WERI-Rb-1 (cell line): Measurements from ENCODE around the gene MT1E.
A peak's percentile ranks its signal among the peaks of the same experiment; 100 is the strongest.
"Not testable (repeated sequence)": the region's sequence is repeated elsewhere in the genome, so short reads cannot be mapped to it uniquely, and the experiment has no call there.

Source experiments
- DNase-seq: peaks from one replicate; pipeline ENCODE4 v3.0.0-alpha.2; 2020
- H3K27ac ChIP-seq: fragments of 250-450 bp; sonication (Bioruptor Pico); 2 replicates; pipeline ENCODE4 v1.5.1; 2020; ENCODE audit warnings: mild to moderate bottlenecking, moderate library complexity
- H3K27me3 ChIP-seq: fragments of 250-450 bp; sonication (Bioruptor Pico); 2 replicates; pipeline ENCODE4 v1.5.1; 2021; ENCODE audit warnings: mild to moderate bottlenecking, low read depth, moderate library complexity; ENCODE audit not compliant: insufficient read depth, severe bottlenecking
- H3K36me3 ChIP-seq: fragments of 250-450 bp; sonication (Bioruptor Pico); 2 replicates; pipeline ENCODE4 v1.5.1; 2020; ENCODE audit warnings: mild to moderate bottlenecking, moderate library complexity
- H3K4me3 ChIP-seq: 2 replicates; pipeline ENCODE4 v1.5.1; 2011; ENCODE audit warnings: low read depth, mild to moderate bottlenecking, control low read depth, low read length
- H3K9me3 ChIP-seq: fragments of 250-450 bp; sonication (Bioruptor Pico); 2 replicates; pipeline ENCODE4 v1.5.1; 2021; ENCODE audit warnings: mild to moderate bottlenecking, moderate library complexity; ENCODE audit not compliant: severe bottlenecking
- TF ChIP-seq, protein P1 (sequence below): IDR thresholded peaks from 2 replicates; pipeline ENCODE4 v1.5.1; 2011; ENCODE audit warnings: low read depth, mild to moderate bottlenecking, control low read depth, inconsistent platforms, low read length

MT1E gene

DNA sequence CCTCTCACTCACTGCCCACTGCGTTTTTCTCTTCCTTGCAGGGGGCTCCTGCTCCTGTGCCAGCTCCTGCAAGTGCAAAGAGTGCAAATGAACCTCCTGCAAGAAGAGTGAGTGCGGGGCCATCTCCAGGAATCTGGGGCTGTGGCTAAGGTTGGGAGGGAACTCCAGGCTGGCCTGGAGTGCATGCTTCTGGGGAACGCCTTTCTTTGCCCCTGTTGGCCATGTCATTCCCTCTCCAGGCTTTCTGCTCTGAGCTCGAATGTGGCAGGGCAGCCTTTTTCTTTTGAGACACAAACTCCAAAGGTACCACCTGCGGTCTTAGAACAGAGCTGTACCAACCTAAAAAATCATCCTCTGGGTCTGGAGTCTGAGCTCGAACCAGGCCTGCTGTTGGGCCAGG lies 7.4 kb upstream of the MT1E start:
- Histone ChIP-seq H3K27me3 (no peaks in the 10 kb centered on the region), H3K4me3 (no peak overlapping the region), H3K9me3 (no peaks in the 10 kb centered on the region), H3K27ac (no peak overlapping the region), H3K36me3 (no peaks in the 10 kb centered on the region)
- no peak for DNase-seq
- TF ChIP-seq, protein P1, sequence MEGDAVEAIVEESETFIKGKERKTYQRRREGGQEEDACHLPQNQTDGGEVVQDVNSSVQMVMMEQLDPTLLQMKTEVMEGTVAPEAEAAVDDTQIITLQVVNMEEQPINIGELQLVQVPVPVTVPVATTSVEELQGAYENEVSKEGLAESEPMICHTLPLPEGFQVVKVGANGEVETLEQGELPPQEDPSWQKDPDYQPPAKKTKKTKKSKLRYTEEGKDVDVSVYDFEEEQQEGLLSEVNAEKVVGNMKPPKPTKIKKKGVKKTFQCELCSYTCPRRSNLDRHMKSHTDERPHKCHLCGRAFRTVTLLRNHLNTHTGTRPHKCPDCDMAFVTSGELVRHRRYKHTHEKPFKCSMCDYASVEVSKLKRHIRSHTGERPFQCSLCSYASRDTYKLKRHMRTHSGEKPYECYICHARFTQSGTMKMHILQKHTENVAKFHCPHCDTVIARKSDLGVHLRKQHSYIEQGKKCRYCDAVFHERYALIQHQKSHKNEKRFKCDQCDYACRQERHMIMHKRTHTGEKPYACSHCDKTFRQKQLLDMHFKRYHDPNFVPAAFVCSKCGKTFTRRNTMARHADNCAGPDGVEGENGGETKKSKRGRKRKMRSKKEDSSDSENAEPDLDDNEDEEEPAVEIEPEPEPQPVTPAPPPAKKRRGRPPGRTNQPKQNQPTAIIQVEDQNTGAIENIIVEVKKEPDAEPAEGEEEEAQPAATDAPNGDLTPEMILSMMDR, result no peak

DNA sequence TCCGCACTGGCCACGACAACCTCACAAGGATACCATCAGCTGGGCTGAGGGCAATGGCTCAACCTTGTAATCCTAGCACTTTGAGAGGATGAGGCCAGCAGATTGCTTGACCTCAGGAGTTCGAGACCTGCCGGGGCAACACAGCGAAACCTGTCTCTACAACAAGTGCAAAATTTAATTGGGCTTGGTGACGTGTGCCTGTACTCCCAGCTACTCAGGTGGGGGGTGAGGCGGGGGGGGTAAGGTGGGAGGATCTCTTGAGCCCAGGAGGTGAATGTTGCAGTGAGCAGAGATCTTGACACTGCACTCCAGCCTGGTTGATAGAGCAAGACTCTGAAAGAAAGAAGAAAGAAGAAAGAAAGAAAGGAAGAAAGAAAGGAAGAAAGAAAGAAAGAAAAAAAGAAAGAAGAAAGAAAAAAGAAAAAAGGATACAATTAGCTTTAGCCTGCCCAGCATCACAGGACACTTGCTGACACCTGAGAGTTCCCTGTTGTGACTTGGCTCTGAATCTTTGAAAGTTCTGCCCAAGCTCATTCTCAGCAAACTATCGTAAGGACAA lies 5.2 kb upstream of the MT1E start:
- Histone ChIP-seq H3K4me3 (no peak overlapping the region), H3K36me3 (no peaks in the 10 kb centered on the region), H3K9me3 (no peaks in the 10 kb centered on the region), H3K27me3 (no peaks in the 10 kb centered on the region), H3K27ac (no peak overlapping the region)
- DNase-seq, result peak; percentile 34
- TF ChIP-seq, protein P1, result no peak

DNA sequence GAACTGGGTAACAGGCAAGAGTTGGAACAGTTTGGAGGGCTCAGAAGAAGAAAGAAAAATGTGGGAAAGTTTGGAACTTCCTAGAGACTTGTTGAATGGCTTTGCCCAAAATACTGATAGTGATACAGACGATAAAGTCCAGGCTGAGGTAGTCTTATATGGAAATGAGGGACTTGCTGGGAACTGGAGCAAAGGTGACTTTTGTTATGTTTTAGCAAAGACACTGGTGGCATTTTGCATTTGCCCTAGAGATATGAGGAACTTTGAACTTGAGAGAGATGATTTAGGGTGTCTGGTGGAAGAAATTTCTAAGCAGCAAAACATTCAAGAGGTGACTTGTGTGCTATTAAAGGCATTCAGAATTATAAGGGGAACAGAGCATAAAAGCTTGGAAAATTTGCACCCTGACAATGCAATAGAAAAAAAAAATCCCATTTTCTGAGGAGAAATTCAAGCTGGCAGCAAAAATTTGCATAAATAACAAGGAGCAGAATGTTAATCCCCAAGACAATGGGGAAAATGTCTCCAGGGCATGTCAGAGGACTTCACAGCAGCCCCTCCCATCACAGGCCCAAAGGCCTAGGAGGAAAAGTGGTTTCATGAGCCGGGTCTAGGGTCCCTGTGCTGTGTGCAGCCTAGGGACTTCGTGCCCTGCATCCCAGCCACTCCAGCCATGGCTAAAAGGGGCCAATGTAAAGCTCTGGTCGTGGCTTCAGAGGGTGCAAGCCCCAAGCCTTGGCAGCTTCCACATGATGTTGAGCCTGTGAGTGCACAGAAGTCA lies 3.7 kb upstream of the MT1E start:
- H3K27me3 ChIP-seq, H3K9me3 ChIP-seq, H3K36me3 ChIP-seq, DNase-seq, H3K4me3 ChIP-seq, H3K27ac ChIP-seq: not testable (repeated sequence)

DNA sequence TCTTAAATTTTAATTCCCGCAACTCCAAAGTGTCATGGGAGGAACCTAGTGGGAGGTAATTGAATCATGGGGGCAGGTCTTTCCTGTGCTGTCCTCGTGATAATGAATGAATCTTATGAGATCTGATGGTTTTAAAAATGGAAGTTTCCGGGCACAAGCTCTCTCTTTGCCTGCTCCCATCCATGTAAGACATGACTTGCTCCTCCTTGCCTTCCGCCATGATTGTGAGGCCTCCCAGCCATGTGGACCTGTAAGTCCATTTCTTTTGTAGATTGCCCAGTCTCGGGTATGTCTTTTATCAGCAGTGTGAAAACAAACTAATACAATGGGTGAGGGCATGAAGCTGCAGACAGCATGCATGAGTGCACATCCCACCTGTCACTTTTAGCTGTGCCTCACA lies 2.4 kb upstream of the MT1E start:
- DNase-seq, H3K27me3 ChIP-seq, H3K36me3 ChIP-seq, H3K4me3 ChIP-seq, H3K27ac ChIP-seq, H3K9me3 ChIP-seq: not testable (repeated sequence)

DNA sequence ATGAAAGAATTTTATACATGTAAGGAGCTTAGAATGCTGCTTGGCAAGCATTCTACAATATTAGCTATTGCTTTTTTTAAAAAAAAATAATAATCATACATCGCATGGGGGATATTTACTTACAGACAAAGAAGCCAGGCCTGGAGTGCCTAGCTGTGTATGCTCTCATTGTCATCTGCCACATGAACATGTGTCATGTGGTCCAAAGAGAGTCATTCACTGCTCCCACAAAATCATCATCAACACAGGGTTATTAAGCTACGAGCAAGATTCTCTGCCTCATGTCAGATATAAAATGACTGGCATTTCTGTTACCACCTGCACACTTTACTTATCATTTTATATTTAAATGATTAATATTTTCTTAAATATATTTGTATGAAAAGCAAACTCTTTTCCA lies 1.9 kb upstream of the MT1E start:
- TF ChIP-seq, protein P1, result no peak
- Histone ChIP-seq H3K4me3 (no peak overlapping the region), H3K27me3 (no peaks in the 10 kb centered on the region), H3K36me3 (no peaks in the 10 kb centered on the region), H3K27ac (no peak overlapping the region), H3K9me3 (no peaks in the 10 kb centered on the region)
- DNase-seq, result no peak

DNA sequence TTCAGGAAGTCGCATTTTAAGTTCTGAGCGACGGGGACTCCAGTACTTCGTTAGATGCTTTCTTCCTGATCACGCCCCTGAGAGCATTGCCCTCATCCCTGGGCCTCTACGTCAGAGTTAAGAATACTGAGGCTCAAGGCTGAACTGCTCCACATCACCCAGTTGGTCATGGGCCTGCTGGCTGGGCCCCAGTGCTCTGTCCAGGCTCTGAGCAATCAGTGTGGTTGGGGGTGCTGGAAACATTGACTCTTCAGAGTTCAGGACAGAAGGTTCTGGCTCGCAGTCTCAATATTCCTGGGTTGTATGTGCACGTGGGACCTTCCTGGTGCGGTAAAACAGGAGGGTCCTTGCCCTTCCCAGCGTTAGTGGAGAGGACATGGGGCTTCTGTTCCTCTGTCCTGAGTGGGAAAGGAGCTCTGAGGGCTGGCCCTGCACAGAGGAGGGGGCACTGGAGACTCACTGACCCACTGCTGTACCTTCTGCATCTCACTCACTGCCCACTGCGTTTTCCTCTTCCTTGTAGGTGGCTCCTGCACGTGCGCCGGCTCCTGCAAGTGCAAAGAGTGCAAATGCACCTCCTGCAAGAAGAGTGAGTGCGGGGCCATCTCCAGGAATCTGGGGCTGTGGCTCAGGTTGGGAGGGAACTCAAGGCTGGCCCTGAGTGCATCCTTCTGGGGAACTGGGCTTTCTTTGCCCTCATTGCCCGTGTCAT lies 518 bp downstream of the MT1E start:
- H3K9me3 ChIP-seq, result no peaks in the 10 kb centered on the region
- TF ChIP-seq, protein P1, result no peak
- H3K4me3 ChIP-seq, result no peak overlapping the region
- no peak for DNase-seq
- no peaks in the 10 kb centered on the region for H3K36me3 ChIP-seq
- H3K27ac ChIP-seq, result no peak overlapping the region
- no peaks in the 10 kb centered on the region for H3K27me3 ChIP-seq
